Measurements from ENCODE around the gene HHIP.
"Not testable (repeated sequence)": the region's sequence is repeated elsewhere in the genome, so short reads cannot be mapped to it uniquely, and the experiment has no call there.

The HHIP gene

GRCh38 chr4:144782345-144782744, 136.4 kb downstream of the HHIP start:
- DNase-seq (ENCODE audit: low spot score): no peak
- no peaks in the 10 kb centered on the region for H3K9me3 ChIP-seq (ENCODE audit: severe bottlenecking)
- no peak for ATAC-seq (ENCODE audit: low read depth)
- no peaks in the 10 kb centered on the region for H3K4me1 ChIP-seq (ENCODE audit: insufficient read depth, poor library complexity, severe bottlenecking)
- no peak overlapping the region for H3K27ac ChIP-seq (ENCODE audit: poor library complexity, severe bottlenecking)
- no peaks in the 10 kb centered on the region for H3K27me3 ChIP-seq (ENCODE audit: insufficient read depth, poor library complexity, severe bottlenecking)
- TF ChIP-seq, protein P1, sequence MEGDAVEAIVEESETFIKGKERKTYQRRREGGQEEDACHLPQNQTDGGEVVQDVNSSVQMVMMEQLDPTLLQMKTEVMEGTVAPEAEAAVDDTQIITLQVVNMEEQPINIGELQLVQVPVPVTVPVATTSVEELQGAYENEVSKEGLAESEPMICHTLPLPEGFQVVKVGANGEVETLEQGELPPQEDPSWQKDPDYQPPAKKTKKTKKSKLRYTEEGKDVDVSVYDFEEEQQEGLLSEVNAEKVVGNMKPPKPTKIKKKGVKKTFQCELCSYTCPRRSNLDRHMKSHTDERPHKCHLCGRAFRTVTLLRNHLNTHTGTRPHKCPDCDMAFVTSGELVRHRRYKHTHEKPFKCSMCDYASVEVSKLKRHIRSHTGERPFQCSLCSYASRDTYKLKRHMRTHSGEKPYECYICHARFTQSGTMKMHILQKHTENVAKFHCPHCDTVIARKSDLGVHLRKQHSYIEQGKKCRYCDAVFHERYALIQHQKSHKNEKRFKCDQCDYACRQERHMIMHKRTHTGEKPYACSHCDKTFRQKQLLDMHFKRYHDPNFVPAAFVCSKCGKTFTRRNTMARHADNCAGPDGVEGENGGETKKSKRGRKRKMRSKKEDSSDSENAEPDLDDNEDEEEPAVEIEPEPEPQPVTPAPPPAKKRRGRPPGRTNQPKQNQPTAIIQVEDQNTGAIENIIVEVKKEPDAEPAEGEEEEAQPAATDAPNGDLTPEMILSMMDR (IDR thresholded peaks at IDR 0.05; ENCODE audit: poor library complexity, severe bottlenecking): no peak
- no peaks in the 10 kb centered on the region for H3K36me3 ChIP-seq (ENCODE audit: low read depth)
- H3K4me3 ChIP-seq (ENCODE audit: severe bottlenecking): no peak overlapping the region

DNA sequence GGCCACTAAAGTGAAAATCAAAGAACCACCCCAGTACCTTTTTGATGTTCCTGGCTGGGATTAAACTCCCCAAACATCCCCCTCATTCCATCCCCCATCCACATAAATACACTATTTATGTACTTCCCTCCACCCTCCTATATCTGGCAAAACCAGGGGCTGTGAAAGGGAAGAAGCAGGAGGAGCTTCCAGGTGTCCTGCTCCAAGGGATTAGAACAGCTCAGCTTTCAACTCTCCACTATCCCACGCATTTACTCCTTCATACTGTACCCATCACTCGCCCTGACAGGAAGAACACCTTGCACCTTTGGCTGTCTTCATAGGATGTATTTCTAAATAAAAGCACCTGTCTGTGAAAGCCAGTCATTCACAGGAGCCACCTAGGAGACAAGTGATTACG, 140.0 kb downstream of the HHIP start:
- no peaks in the 10 kb centered on the region for H3K36me3 ChIP-seq (ENCODE audit: low read depth)
- TF ChIP-seq, protein P1 (IDR thresholded peaks at IDR 0.05; ENCODE audit: poor library complexity, severe bottlenecking): no peak
- H3K27ac ChIP-seq (ENCODE audit: poor library complexity, severe bottlenecking): no peak overlapping the region
- H3K4me3 ChIP-seq (ENCODE audit: severe bottlenecking): no peak overlapping the region
- no peaks in the 10 kb centered on the region for H3K27me3 ChIP-seq (ENCODE audit: insufficient read depth, poor library complexity, severe bottlenecking)
- H3K9me3 ChIP-seq (ENCODE audit: severe bottlenecking): no peaks in the 10 kb centered on the region
- no peaks in the 10 kb centered on the region for H3K4me1 ChIP-seq (ENCODE audit: insufficient read depth, poor library complexity, severe bottlenecking)
- DNase-seq (ENCODE audit: low spot score) (no peak), ATAC-seq (ENCODE audit: low read depth) (no peak)

GRCh38 chr4:144787365-144788258, 141.7 kb downstream of the HHIP start:
- no peak overlapping the region for H3K4me3 ChIP-seq (ENCODE audit: severe bottlenecking)

DNA sequence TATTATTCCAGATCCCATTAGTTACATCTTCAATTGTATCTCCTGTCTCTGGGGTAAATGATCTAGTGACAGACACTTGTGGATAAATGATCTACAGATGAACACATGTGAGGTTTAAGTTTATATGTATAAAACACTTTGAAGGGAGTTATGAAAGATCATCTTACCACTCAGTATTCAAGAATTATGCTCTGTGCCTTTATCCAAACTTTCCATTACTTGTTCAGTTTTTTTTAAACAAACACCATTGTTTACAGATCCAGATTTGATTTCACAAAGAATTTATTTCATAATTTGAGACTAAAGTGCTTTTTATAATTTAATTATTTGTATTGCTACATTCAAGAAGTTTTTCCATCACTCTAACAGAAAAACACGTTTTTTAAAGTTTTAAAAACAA, 142.5 kb downstream of the HHIP start:
- H3K4me3 ChIP-seq (ENCODE audit: severe bottlenecking): no peak overlapping the region

More at GRCh38 chr4:144787365-144788258, 141.7 kb downstream of the HHIP start:
- no peak overlapping the region for H3K27ac ChIP-seq (ENCODE audit: poor library complexity, severe bottlenecking)
- H3K27me3 ChIP-seq (ENCODE audit: insufficient read depth, poor library complexity, severe bottlenecking): no peaks in the 10 kb centered on the region
- DNase-seq (ENCODE audit: low spot score) (no peak), ATAC-seq (ENCODE audit: low read depth) (peak; percentile 35; the same call in 1 of the 3 replicates)
- TF ChIP-seq, protein P1 (IDR thresholded peaks at IDR 0.05; ENCODE audit: poor library complexity, severe bottlenecking): peak; percentile 81
- no peaks in the 10 kb centered on the region for H3K4me1 ChIP-seq (ENCODE audit: insufficient read depth, poor library complexity, severe bottlenecking)
- no peaks in the 10 kb centered on the region for H3K36me3 ChIP-seq (ENCODE audit: low read depth)
- no peaks in the 10 kb centered on the region for H3K9me3 ChIP-seq (ENCODE audit: severe bottlenecking)

GRCh38 chr4:144791933-144792332, 146.0 kb downstream of the HHIP start:
- not testable (repeated sequence) for ATAC-seq (ENCODE audit: low read depth); H3K27me3 ChIP-seq (ENCODE audit: insufficient read depth, poor library complexity, severe bottlenecking); H3K36me3 ChIP-seq (ENCODE audit: low read depth); DNase-seq (ENCODE audit: low spot score); H3K4me3 ChIP-seq (ENCODE audit: severe bottlenecking); H3K4me1 ChIP-seq (ENCODE audit: insufficient read depth, poor library complexity, severe bottlenecking); H3K27ac ChIP-seq (ENCODE audit: poor library complexity, severe bottlenecking); H3K9me3 ChIP-seq (ENCODE audit: severe bottlenecking)

More for the DNA sequence above, 142.5 kb downstream of the HHIP start:
- ATAC-seq (ENCODE audit: low read depth) (no peak), DNase-seq (ENCODE audit: low spot score) (no peak)
- no peaks in the 10 kb centered on the region for H3K9me3 ChIP-seq (ENCODE audit: severe bottlenecking)
- H3K27ac ChIP-seq (ENCODE audit: poor library complexity, severe bottlenecking): no peak overlapping the region
- no peaks in the 10 kb centered on the region for H3K4me1 ChIP-seq (ENCODE audit: insufficient read depth, poor library complexity, severe bottlenecking)
- no peaks in the 10 kb centered on the region for H3K27me3 ChIP-seq (ENCODE audit: insufficient read depth, poor library complexity, severe bottlenecking)
- TF ChIP-seq, protein P1 (IDR thresholded peaks at IDR 0.05; ENCODE audit: poor library complexity, severe bottlenecking): no peak
- H3K36me3 ChIP-seq (ENCODE audit: low read depth): no peaks in the 10 kb centered on the region

Data from RWPE2 (cell line).